Measurements from ENCODE around the gene OPCML. TPM values are rescaled to one million over a fixed set of nuclear protein-coding genes. Genes with fewer than 3 reads are reported as not detected.

Gene OPCML
- total RNA-seq, 1 experiment from 2014 or later = not detected

DNA sequence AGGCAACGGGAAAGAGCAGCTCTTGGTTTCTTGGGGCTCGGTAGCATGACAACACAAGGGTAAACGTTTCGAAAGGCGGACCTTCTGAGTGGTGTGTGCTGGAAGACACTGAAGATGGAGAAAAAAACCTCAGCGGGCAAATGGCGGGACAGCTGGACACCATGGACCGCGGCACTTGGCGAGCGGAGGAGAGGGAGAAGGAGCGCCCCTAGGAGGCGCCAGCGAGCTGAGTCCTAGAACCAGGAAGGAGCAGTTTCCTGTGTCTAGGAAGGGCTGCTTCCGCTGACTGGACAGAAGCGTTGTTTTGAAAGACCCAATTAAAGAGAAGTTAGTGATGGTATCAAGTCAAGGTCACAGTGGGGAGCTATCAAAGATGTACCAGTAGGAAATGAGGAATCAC, 44.0 kb upstream of the OPCML start:
- ATAC-seq (no peak), DNase-seq (ENCODE audit: low read depth, low spot score) (no peak)
- Histone ChIP-seq H3K4me1 (ENCODE audit: control insufficient read depth, insufficient read depth, low read length) (no peaks in the 10 kb centered on the region), H3K4me3 (ENCODE audit: low read depth in 2 of 2, low read length in 2 of 2) (no peak overlapping the region), H3K27me3 (ENCODE audit: control insufficient read depth, insufficient read depth, low read length) (0 out of 2 replicates have a peak, but pooled peaks cover 2% of the 10 kb centered on the region), H3K27ac (ENCODE audit: low read length) (no peak overlapping the region), H3K36me3 (ENCODE audit: control insufficient read depth, insufficient read depth, low read length) (no peaks in the 10 kb centered on the region), H3K9me3 (ENCODE audit: control insufficient read depth, insufficient read depth, low read depth, low read length) (no peaks in the 10 kb centered on the region)
- TF ChIP-seq POLR2AphosphoS5 (IDR thresholded peaks at IDR 0.05; ENCODE audit: low read depth, low read length) = no peak
- TF ChIP-seq, protein P1, sequence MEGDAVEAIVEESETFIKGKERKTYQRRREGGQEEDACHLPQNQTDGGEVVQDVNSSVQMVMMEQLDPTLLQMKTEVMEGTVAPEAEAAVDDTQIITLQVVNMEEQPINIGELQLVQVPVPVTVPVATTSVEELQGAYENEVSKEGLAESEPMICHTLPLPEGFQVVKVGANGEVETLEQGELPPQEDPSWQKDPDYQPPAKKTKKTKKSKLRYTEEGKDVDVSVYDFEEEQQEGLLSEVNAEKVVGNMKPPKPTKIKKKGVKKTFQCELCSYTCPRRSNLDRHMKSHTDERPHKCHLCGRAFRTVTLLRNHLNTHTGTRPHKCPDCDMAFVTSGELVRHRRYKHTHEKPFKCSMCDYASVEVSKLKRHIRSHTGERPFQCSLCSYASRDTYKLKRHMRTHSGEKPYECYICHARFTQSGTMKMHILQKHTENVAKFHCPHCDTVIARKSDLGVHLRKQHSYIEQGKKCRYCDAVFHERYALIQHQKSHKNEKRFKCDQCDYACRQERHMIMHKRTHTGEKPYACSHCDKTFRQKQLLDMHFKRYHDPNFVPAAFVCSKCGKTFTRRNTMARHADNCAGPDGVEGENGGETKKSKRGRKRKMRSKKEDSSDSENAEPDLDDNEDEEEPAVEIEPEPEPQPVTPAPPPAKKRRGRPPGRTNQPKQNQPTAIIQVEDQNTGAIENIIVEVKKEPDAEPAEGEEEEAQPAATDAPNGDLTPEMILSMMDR (IDR thresholded peaks at IDR 0.05) = peak; percentile 54
- ChIA-PET CTCF (interaction anchor here (0.6 kb wide), 1 partner anchor 327 kb away, joined by 7 read pairs; no protein-coding TSS in a partner anchor), POLR2A (no interaction called here)
- in situ Hi-C loops (cut with HindIII; ENCODE audit: low pct_unique_long_range_greater_than_20kb, low sequenced_read_pairs) (no loop called here), intact Hi-C loops (cut with micrococcal nuclease; ENCODE audit: unreplicated experiment) (no loop called here)
- BruUV-seq (replicated peaks) = no TSS peak

DNA sequence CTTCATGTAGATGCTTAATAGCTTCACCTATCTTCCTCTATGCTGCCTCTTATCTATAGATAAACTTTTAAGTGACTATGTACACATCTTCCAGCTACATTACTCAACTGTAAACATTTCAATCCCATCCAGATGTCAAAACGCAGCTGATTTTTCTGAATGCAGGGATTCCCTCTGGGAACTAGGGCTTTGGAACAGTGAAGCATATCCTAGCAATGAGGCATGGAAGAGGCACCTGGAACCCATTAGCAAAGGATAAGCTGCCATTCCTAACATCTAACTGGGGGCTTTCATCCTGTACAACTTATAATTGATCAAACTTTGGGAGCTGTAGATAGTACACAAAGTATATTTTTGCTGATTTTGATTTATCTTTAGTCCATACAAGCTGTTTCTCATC, 40.8 kb upstream of the OPCML start:
- no peak for ATAC-seq
- H3K27ac ChIP-seq (ENCODE audit: low read length) = no peak overlapping the region
- H3K27me3 ChIP-seq (ENCODE audit: control insufficient read depth, insufficient read depth, low read length) = peaks cover 5% of the 10 kb centered on the region; the same call in 1 of the 2 replicates
- no TSS peak for BruUV-seq (replicated peaks)
- H3K9me3 ChIP-seq (ENCODE audit: control insufficient read depth, insufficient read depth, low read depth, low read length) = no peaks in the 10 kb centered on the region
- H3K4me3 ChIP-seq (ENCODE audit: low read depth in 2 of 2, low read length in 2 of 2) = no peak overlapping the region
- ChIA-PET POLR2A (no interaction called here), CTCF (no interaction called here)
- TF ChIP-seq POLR2AphosphoS5 (IDR thresholded peaks at IDR 0.05; ENCODE audit: low read depth, low read length) = no peak
- TF ChIP-seq, protein P1 (IDR thresholded peaks at IDR 0.05) = no peak
- TF ChIP-seq REST (IDR thresholded peaks at IDR 0.05; ENCODE audit: insufficient read depth in 1 of 2, low read depth in 2 of 2, low read length in 1 of 2) = no peak
- no peak for TF ChIP-seq TCF7L2 (IDR thresholded peaks at IDR 0.05; ENCODE audit: low read depth, low read length)
- no peak for TF ChIP-seq SIN3A (IDR thresholded peaks at IDR 0.05; ENCODE audit: borderline replicate concordance, insufficient read depth, low read depth, low read length)
- intact Hi-C loops (cut with micrococcal nuclease; ENCODE audit: unreplicated experiment) (no loop called here), in situ Hi-C loops (cut with HindIII; ENCODE audit: low pct_unique_long_range_greater_than_20kb, low sequenced_read_pairs) (no loop called here)
- H3K36me3 ChIP-seq (ENCODE audit: control insufficient read depth, insufficient read depth, low read length) = no peaks in the 10 kb centered on the region
- no peak for DNase-seq (ENCODE audit: low read depth, low spot score)
- no peaks in the 10 kb centered on the region for H3K4me1 ChIP-seq (ENCODE audit: control insufficient read depth, insufficient read depth, low read length)
